ENCODE results near the gene GPHN.

GPHN gene

GRCh38 chr14:66959437-66960050, 451.6 kb downstream of the GPHN start:
- no peak for DNase-seq (ENCODE audit: low read depth)

- DNase-seq (ENCODE audit: low read depth), result no peak
These were observed 457.9 kb downstream of the GPHN start for GRCh38 chr14:66965831-66966230.

- DNase-seq (ENCODE audit: low read depth), result no peak
These were observed 464.5 kb downstream of the GPHN start for GRCh38 chr14:66972469-66972868.

GRCh38 chr14:66974397-66975025, 466.6 kb downstream of the GPHN start:
- no peak for DNase-seq (ENCODE audit: low read depth)

GRCh38 chr14:66975251-66975650, 467.3 kb downstream of the GPHN start:
- DNase-seq (ENCODE audit: low read depth), result no peak

GRCh38 chr14:66979101-66979974, 471.4 kb downstream of the GPHN start:
- no peak for DNase-seq (ENCODE audit: low read depth)

GRCh38 chr14:66982247-66982646, 474.3 kb downstream of the GPHN start:
- DNase-seq (ENCODE audit: low read depth), result no peak

GRCh38 chr14:66992776-66993175, 484.8 kb downstream of the GPHN start:
- DNase-seq (ENCODE audit: low read depth), result no peak

GRCh38 chr14:66993512-66993911, 485.6 kb downstream of the GPHN start:
- no peak for DNase-seq (ENCODE audit: low read depth)

GRCh38 chr14:66998013-66998412, 490.1 kb downstream of the GPHN start:
- DNase-seq (ENCODE audit: low read depth), result no peak

GRCh38 chr14:66999978-67000377, 492.0 kb downstream of the GPHN start:
- no peak for DNase-seq (ENCODE audit: low read depth)

GRCh38 chr14:67002994-67003753, 495.2 kb downstream of the GPHN start:
- DNase-seq (ENCODE audit: low read depth), result no peak

GRCh38 chr14:67004521-67004920, 496.6 kb downstream of the GPHN start:
- no peak for DNase-seq (ENCODE audit: low read depth)

- DNase-seq (ENCODE audit: low read depth), result no peak
These were observed 502.7 kb downstream of the GPHN start for GRCh38 chr14:67010602-67011001.

- no peak for DNase-seq (ENCODE audit: low read depth)
These were observed 508.9 kb downstream of the GPHN start for GRCh38 chr14:67016856-67017255.

- no peak for DNase-seq (ENCODE audit: low read depth)
These were observed 510.8 kb downstream of the GPHN start for GRCh38 chr14:67018720-67019119.

- DNase-seq (ENCODE audit: low read depth), result no peak
These were observed 511.8 kb downstream of the GPHN start for GRCh38 chr14:67019796-67020195.

- DNase-seq (ENCODE audit: low read depth), result no peak
These were observed 524.2 kb downstream of the GPHN start for GRCh38 chr14:67031920-67032774.

- DNase-seq (ENCODE audit: low read depth), result no peak
These were observed 537.5 kb downstream of the GPHN start for GRCh38 chr14:67045440-67045839.

- no peak for DNase-seq (ENCODE audit: low read depth)
These were observed 542.9 kb downstream of the GPHN start for GRCh38 chr14:67050896-67051295.

GRCh38 chr14:67056684-67057083, 548.7 kb downstream of the GPHN start:
- no peak for DNase-seq (ENCODE audit: low read depth)

Measured in stimulated activated CD8-positive, alpha-beta memory T cell treated with anti-CD3 and anti-CD28 coated beads, Interleukin-15, amount 100 ng/mL, for 1 hour (primary cell).